ENCODE measurements around the gene HARS1.
"Not testable (repeated sequence)": the region's sequence is repeated elsewhere in the genome, so short reads cannot be mapped to it uniquely, and the experiment has no call there.

The HARS1 gene, protein sequence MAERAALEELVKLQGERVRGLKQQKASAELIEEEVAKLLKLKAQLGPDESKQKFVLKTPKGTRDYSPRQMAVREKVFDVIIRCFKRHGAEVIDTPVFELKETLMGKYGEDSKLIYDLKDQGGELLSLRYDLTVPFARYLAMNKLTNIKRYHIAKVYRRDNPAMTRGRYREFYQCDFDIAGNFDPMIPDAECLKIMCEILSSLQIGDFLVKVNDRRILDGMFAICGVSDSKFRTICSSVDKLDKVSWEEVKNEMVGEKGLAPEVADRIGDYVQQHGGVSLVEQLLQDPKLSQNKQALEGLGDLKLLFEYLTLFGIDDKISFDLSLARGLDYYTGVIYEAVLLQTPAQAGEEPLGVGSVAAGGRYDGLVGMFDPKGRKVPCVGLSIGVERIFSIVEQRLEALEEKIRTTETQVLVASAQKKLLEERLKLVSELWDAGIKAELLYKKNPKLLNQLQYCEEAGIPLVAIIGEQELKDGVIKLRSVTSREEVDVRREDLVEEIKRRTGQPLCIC

DNA sequence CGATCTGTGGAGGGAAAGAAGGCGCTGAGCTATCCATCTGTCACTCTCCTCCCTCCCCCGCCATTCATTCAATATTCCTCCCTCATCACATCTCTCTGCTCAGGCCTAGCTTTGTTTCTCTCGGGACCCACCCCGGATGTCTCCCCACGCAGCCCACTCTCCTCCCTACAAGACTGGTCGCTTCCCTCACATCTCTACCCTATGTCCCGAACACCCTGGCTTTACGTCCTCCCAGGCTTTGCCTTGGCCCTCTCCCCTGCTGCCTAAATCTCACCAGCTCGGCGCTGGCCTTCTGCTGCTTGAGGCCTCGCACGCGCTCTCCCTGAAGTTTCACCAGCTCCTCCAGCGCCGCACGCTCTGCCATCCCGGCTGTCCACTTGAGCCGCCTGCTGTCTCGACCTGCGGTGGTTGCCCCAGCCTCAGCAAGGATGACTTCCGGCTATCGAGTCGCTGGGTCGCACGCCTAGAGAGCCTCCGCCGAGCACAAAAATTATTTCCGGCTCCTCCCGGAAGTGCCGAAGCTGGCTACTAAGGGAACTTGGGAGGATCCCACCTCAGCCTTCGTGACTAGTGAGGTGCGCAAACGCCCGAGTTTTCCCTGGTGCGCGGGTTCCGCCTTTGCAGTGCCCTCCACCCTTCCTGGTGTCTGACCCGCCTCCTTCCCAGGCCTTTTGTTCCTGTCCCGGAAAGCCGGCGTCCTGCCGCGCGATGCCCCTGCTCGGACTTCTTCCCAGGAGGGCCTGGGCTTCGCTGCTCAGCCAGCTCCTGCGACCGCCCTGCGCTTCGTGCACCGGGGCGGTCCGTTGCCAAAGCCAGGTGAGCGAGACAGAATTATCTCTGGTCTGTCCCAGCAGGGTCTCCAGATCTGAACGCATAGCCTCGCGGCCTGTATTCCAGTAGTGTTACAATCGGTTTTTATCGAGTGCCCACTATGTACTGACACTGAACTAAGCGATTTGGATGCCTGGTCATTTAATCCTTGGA is at the start of gene HARS1, which contains the start of gene HARS2:
TSS of gene HARS1 (minus strand) at position 430 of the 984 bp plus-strand sequence. CDS start at position 364, 66 bp downstream.
TSS of gene HARS2 (plus strand) at position 515 of the 984 bp plus-strand sequence. CDS start at position 709, 194 bp downstream.
- ATAC-seq = peak; percentile 99

DNA sequence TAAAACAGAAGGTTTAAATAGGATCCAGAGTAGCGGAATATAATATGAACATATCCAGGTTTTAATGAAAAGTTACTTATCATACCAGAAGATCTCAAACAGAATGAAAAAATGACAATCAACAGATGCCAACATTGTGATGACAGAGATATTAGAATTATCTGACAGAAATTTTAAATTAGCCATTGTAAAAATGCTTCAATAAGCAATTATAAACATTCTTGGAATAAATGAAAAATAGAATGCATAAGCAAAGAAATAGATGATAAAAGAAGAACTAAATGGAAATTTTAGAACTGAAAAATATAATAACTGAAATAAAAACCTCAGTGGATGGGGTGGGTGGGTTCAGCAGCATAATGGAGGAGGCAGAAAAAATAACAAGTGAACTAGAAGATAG is 46.3 kb upstream of the HARS1 start:
- Mint-ChIP-seq H3K27me3 (peaks cover 44% of the 10 kb centered on the region), H3K9me3 (peaks cover 14% of the 10 kb centered on the region), H3K36me3 (peaks cover 7% of the 10 kb centered on the region), H3K27ac (no peak overlapping the region), H3K4me3 (no peak overlapping the region), H3K4me1 (no peaks in the 10 kb centered on the region)
- no peak for ATAC-seq

More for the DNA sequence above, at the start of gene HARS1, which contains the start of gene HARS2:
- peaks cover 22% of the 10 kb centered on the region for H3K36me3 Mint-ChIP-seq
- peak within 1 kb of the TSS; percentile 99 for H3K4me3 Mint-ChIP-seq
- H3K4me1 Mint-ChIP-seq = peaks cover 25% of the 10 kb centered on the region
- no peaks in the 10 kb centered on the region for H3K9me3 Mint-ChIP-seq
- H3K27me3 Mint-ChIP-seq = no peaks in the 10 kb centered on the region
- peak within 1 kb of the TSS; percentile 95 for H3K27ac Mint-ChIP-seq

DNA sequence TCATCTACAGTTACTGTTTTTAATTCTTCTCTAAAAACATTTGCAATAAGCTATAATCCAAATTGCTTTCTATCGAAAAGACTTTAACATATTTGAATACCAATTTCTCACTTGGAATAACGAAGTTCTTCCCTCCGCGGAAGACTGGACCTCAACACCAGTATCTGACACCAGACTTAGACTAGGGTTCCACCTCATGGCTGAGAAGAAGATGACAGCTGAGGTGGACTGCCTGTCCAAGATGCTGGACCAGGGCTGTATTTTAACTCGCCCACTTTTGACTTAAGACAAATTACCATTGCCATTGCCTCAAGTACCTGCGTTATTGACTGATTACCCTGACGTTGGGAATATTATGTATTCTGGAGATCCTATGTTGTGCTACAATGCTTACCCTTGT is 43.2 kb upstream of the HARS1 start:
- H3K4me1 Mint-ChIP-seq = no peaks in the 10 kb centered on the region
- no peak for ATAC-seq
- peaks cover 43% of the 10 kb centered on the region for H3K27me3 Mint-ChIP-seq
- H3K4me3 Mint-ChIP-seq = no peak overlapping the region
- H3K27ac Mint-ChIP-seq = no peak overlapping the region
- H3K9me3 Mint-ChIP-seq = peaks cover 5% of the 10 kb centered on the region
- H3K36me3 Mint-ChIP-seq = no peaks in the 10 kb centered on the region

DNA sequence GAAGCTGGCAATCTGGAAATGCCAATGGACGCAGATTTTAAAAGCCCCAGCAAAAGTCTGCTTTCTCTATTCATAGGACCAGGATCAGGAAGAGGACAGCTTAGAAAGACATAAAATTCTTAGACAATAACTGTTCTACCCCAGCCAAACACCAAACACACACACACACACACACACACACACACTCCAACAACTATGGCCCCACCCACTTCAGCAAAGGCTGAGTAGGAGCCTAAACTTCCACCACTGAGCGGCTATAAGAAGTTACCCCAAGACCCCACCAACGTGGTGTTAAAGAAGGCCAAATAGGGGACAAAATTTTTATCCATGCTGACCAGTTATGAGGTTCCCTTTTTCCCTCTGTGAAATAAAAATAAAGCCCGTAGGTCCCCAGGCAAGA is 41.9 kb upstream of the HARS1 start:
- no peak overlapping the region for H3K4me3 Mint-ChIP-seq
- H3K27ac Mint-ChIP-seq = no peak overlapping the region
- ATAC-seq = no peak
- no peaks in the 10 kb centered on the region for H3K36me3 Mint-ChIP-seq
- no peaks in the 10 kb centered on the region for H3K4me1 Mint-ChIP-seq
- peaks cover 5% of the 10 kb centered on the region for H3K9me3 Mint-ChIP-seq
- peaks cover 51% of the 10 kb centered on the region for H3K27me3 Mint-ChIP-seq

DNA sequence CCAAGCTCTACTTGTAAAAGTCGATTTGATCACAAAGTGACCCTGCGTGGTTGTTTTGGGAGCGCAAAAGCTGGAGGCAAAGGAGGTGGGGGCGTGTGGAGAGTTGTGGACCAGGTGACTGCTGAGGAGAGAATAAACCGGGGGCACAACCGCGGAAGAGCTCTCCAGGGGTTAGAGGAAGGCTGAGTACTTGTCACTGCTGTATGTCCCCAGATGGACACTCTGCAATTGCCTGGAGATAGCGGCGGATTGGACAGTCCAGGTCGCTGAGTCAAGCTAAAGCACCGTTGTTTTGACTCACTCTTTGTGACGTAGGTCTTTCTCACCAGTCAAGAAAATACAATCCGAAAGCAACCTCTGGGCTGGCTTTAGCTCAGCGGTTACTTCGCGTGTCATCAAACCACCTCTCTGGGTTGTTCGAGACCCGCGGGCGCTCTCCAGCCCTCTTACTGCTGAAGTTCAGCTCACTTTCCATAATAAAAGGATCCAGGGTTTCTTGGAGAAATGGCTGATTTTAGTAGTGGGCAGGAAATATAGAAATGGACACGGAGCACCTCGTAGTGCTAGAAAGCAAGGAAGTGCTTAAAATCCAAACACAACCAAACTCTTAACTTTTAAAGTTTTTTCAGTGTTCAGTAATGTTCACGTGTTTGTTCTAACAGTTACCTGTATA is 34.8 kb upstream of the HARS1 start:
- Mint-ChIP-seq H3K9me3 (no peaks in the 10 kb centered on the region), H3K36me3 (no peaks in the 10 kb centered on the region), H3K4me3 (peak overlapping the region; percentile 60), H3K27me3 (peaks cover 46% of the 10 kb centered on the region), H3K27ac (no peak overlapping the region), H3K4me1 (peaks cover 8% of the 10 kb centered on the region)
- ATAC-seq = peak; percentile 72

DNA sequence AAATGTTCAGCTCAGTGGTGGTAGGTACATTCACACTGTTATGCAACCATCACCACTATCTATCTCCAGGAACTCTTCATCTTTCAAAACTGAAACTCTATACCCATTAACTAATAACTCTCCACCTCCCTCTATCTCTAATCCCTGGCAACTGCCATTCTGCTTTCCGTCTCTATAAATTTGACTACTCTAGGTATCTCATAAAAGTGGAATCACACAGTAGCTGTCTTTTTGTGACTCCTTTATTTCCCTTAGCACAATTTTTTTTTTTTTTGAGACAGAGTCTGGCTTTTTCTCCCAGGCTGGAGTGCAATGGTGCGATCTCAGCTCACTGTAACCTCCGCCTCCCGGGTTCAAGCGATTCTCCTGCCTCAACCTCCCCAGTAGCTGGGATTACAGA is 30.2 kb upstream of the HARS1 start:
- H3K4me3 Mint-ChIP-seq, H3K27ac Mint-ChIP-seq, H3K36me3 Mint-ChIP-seq, H3K9me3 Mint-ChIP-seq, ATAC-seq: not testable (repeated sequence)
- H3K4me1 Mint-ChIP-seq = peaks cover 17% of the 10 kb centered on the region
- peaks cover 21% of the 10 kb centered on the region for H3K27me3 Mint-ChIP-seq

DNA sequence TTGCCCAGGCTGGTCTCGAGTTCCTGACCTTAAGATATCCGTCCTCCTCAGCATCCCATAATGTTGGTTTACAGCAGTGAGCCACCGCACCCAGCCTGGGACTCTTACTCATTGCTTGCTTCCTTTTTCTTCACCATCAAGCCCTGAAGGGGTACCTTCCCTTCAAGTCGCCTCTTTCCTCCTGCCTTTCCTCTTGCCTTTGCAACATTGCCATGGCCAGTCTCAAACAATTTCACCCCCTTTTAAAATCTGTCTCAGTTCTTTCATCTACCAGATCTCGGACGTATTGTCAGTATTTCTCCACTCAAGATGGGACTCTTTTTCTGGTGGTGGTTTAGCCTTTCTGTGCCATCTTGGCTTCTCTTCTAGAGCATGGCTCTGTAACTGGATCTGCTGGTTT is 29.6 kb upstream of the HARS1 start:
- H3K4me3 Mint-ChIP-seq, H3K27ac Mint-ChIP-seq, H3K9me3 Mint-ChIP-seq, H3K36me3 Mint-ChIP-seq, ATAC-seq: not testable (repeated sequence)
- Mint-ChIP-seq H3K27me3 (peaks cover 14% of the 10 kb centered on the region), H3K4me1 (peaks cover 12% of the 10 kb centered on the region)

DNA sequence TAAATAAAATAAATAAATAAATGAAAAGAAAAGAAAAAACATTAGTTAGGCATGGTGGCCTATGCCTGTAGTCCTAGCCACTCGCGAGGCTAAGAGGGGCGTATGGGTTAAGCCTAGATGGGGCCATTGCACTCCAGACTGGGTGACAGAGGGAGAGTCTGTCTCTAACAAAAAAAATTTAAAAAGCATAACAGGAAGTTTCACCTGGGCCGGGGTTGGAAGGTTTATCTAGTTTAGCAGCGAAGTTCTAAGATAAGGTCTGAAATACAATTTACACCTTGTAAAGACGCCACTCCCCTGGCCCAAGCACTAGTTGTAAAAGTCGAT is 27.1 kb upstream of the HARS1 start:
- no peaks in the 10 kb centered on the region for H3K27me3 Mint-ChIP-seq
- H3K4me3 Mint-ChIP-seq = no peak overlapping the region
- H3K27ac Mint-ChIP-seq = no peak overlapping the region
- no peak for ATAC-seq
- peaks cover 9% of the 10 kb centered on the region for H3K4me1 Mint-ChIP-seq
- no peaks in the 10 kb centered on the region for H3K9me3 Mint-ChIP-seq
- H3K36me3 Mint-ChIP-seq = no peaks in the 10 kb centered on the region

DNA sequence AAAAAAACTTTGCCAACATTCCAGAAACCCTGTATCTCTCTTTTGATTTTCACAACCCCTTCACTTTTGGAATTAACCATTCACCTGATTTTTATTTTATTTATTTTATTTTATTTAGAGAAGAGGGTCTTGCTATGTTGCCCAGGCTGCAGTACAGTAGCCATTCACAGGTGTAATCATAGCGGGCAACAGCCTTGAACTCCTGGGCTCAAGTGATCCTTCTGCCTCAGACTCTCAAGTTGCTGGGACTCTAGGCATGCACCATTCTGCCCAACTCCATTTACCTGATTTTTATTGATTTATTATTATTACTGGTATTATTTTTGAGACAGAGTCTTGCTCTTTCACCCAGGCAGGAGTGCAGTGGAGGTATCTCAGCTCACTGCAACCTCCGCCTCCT is 25.1 kb upstream of the HARS1 start:
- ATAC-seq, H3K9me3 Mint-ChIP-seq, H3K4me3 Mint-ChIP-seq, H3K27ac Mint-ChIP-seq, H3K27me3 Mint-ChIP-seq, H3K36me3 Mint-ChIP-seq: not testable (repeated sequence)
- peaks cover 17% of the 10 kb centered on the region for H3K4me1 Mint-ChIP-seq

DNA sequence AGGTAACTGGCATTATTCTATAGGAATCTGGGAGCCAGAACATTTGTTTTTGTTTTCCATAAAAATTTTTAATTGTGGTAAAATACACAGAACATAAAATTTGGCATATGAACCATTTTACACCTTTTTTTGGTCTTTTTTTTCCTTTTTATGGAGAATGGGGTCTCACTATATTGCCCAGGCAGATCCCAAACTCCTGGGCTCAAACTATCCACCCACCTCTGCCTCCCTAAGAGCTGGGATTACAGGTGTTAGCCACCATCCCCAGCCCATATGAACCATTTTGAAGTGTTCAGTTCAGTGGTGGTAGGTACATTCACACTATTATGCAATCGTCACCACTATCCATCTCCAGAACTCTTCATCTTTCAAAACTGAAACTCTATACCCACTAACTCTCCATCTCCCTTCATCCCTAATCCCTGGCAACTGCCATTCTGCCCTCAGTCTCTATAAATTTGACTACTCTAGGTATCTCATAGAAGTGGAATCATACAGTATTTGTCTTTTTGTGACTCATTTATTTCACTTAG is 22.5 kb upstream of the HARS1 start:
- no peak for ATAC-seq
- Mint-ChIP-seq H3K4me1 (peaks cover 23% of the 10 kb centered on the region), H3K9me3 (no peaks in the 10 kb centered on the region), H3K36me3 (no peaks in the 10 kb centered on the region), H3K27me3 (no peaks in the 10 kb centered on the region), H3K27ac (no peak overlapping the region), H3K4me3 (no peak overlapping the region)

DNA sequence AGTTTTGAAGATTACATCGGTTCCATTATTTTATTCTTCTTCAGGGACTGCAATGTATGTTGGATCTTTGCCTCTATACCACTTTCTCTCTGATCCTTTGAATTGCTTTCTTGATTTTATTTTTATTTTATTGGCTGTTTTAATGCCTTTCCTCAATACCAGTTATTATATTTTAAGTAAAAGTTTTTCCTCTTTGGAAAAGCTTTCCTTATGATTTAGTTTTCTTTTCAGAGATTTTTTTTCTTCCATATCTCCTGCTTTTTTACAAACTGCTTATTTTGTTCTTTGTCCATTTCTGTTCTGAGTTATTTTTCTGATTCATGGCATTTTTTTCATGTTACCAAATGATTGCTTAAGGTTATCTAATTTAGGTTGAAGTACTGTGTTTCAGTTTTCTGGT is 20.6 kb upstream of the HARS1 start:
- H3K27ac Mint-ChIP-seq = peak overlapping the region; percentile 89

DNA sequence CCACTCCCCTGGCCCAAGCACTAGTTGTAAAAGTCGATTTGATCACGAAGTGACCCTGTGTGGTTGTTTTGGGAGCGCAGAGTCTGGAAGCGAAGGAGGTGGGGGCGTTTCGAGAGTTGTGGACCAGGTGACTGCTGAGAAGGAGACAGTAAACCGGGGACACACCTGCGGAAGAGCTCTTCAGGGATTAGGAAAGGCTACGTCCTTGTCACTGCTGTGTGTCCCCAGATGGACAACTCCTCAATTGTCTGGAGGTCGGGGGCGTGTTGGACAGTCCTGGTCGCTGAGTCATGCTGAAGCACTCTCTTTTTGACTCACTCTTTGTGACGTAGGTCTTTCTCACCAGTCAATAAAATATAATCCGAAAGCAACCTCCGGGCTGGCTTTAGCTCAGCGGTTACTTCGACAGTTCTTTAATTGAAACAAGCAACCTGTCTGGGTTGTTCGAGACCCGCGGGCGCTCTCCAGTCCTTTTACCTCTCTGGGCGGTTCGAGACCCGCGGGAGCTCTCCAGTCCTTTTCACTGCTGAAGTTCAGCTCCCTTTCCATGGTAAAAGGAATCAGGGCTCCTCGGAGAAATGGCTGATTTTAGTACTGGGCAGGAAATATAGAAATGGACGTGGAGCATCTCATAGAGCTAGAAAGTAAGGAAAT is 19.9 kb upstream of the HARS1 start:
- Mint-ChIP-seq H3K36me3 (peaks cover 12% of the 10 kb centered on the region), H3K4me3 (peak overlapping the region; percentile 82), H3K9me3 (no peaks in the 10 kb centered on the region), H3K27me3 (no peaks in the 10 kb centered on the region), H3K27ac (peak overlapping the region; percentile 89), H3K4me1 (peaks cover 23% of the 10 kb centered on the region)
- ATAC-seq = peak; percentile 94

More for the DNA sequence above, 20.6 kb upstream of the HARS1 start:
- Mint-ChIP-seq H3K36me3 (peaks cover 10% of the 10 kb centered on the region), H3K9me3 (no peaks in the 10 kb centered on the region), H3K4me1 (peaks cover 23% of the 10 kb centered on the region), H3K27me3 (no peaks in the 10 kb centered on the region), H3K4me3 (peak overlapping the region; percentile 7)
- ATAC-seq = no peak

DNA sequence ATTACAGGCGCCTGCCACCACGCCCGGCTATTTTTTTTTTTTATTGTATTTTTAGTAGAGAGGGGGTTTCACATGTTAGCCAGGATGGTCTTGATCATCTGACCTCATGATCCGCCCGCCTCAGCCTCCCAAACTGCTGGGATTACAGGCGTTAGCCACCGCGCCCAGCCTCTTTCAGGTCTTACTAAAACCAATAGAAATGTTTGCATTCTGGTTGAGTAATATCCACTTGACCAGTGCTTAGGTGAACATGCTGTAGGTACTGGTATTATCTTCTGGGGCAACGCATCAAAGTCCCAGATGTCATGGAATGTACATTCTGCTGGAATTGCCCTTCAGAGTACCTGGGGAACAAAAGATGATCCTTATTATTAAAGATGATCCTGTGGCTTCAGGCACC is 17.6 kb upstream of the HARS1 start:
- Mint-ChIP-seq H3K36me3 (peaks cover 31% of the 10 kb centered on the region), H3K27ac (peak overlapping the region; percentile 89), H3K4me1 (peaks cover 23% of the 10 kb centered on the region)
- H3K27me3 Mint-ChIP-seq, H3K9me3 Mint-ChIP-seq, H3K4me3 Mint-ChIP-seq, ATAC-seq: not testable (repeated sequence)

DNA sequence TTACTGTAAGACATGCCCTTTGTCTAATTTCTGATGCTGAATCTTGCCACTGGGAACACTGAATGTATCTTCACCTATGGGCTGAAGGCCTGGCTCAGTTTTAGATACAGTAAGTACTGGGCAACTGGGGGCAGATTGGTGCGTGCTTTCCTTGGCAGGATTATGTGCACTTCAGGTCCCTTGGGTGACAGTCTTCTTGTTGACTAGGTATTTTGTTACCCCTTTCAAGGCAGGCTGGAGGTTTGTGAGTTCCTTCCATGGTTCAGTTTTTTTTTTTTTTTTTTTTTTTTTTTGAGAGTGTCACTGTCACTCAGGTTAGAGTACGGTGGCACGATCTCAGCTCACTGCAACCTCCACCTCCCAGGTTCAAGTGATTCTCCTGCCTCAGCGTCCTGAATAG is 16.6 kb upstream of the HARS1 start:
- no peak for ATAC-seq
- Mint-ChIP-seq H3K4me3 (no peak overlapping the region), H3K9me3 (no peaks in the 10 kb centered on the region), H3K27me3 (no peaks in the 10 kb centered on the region), H3K4me1 (peaks cover 23% of the 10 kb centered on the region), H3K36me3 (peaks cover 38% of the 10 kb centered on the region), H3K27ac (no peak overlapping the region)
